Measurements from ENCODE around the gene NFX1. TPM values are rescaled to one million over a fixed set of nuclear protein-coding genes. Genes with fewer than 3 reads are reported as not detected.
A peak's percentile ranks its signal among the peaks of the same experiment; 100 is the strongest.

Gene NFX1
- total RNA-seq, 4 donors from 2014 or later = 17.7 to 61.6 (median 50.2) TPM

GRCh38 chr9:33366979-33367480 lies 76.7 kb downstream of the NFX1 start:
- in situ Hi-C loops (cut with MboI; ENCODE audit: low pct_ligation_motif_present in 1 of 4, low pct_unique_long_range_greater_than_20kb in 1 of 4, low sequenced_read_pairs in 3 of 4) = loop anchor here in 1 of 4 donors (25.0 kb wide), 1 partner anchor 95 kb away; the partner anchor contains the start of gene NOL6
- H3K27ac ChIP-seq = no peak overlapping the region
- no peak for TF ChIP-seq POLR2A (IDR thresholded peaks at IDR 0.05)
- no peak for TF ChIP-seq POLR2AphosphoS5 (IDR thresholded peaks at IDR 0.05)
- TF ChIP-seq CTCF (IDR thresholded peaks at IDR 0.05) = no peak
- TF ChIP-seq EP300 (IDR thresholded peaks at IDR 0.05; ENCODE audit: low read depth) = no peak
- WGBS, 2 donors (ENCODE audit: low coverage in 1 of 2) = 95% methylated on average over 2 of the region's 2 CpGs; no CpG with 5 or more reads in 1 of the 2 donors
- H3K36me3 ChIP-seq = peaks cover 0 to 66% (median 25%) of the 10 kb centered on the region in 4 donors
- no peaks in the 10 kb centered on the region for H3K4me1 ChIP-seq
- H3K9me3 ChIP-seq = no peaks in the 10 kb centered on the region
- no peaks in the 10 kb centered on the region for H3K27me3 ChIP-seq
- H3K4me3 ChIP-seq = no peak overlapping the region
- intact Hi-C loops (cut with DNase I; ENCODE audit: low total_unique reads) = no loop called here
- no peak for DNase-seq

- TF ChIP-seq POLR2AphosphoS5 (IDR thresholded peaks at IDR 0.05) (no peak), POLR2A (IDR thresholded peaks at IDR 0.05) (no peak), EP300 (IDR thresholded peaks at IDR 0.05; ENCODE audit: low read depth) (no peak)
- 47 to 74% methylated on average over 2 to 4 of the region's 4 CpGs for WGBS, 2 donors (ENCODE audit: low coverage in 1 of 2)
- Histone ChIP-seq H3K4me1 (peaks cover 0 to 9% (median 3%) of the 10 kb centered on the region in 4 donors), H3K27ac (no peak overlapping the region), H3K27me3 (no peaks in the 10 kb centered on the region), H3K4me3 (no peak overlapping the region), H3K36me3 (peaks cover 0 to 19% (median 9%) of the 10 kb centered on the region in 4 donors), H3K9me3 (no peaks in the 10 kb centered on the region)
- intact Hi-C loops (cut with DNase I; ENCODE audit: low total_unique reads) = loop anchor here (10.0 kb wide), 1 partner anchor 92 kb away; no protein-coding TSS in a partner anchor
- no peak for DNase-seq
- in situ Hi-C loops (cut with MboI; ENCODE audit: low pct_ligation_motif_present in 1 of 4, low pct_unique_long_range_greater_than_20kb in 1 of 4, low sequenced_read_pairs in 3 of 4) = loop anchor here in 1 of 4 donors (25.0 kb wide), 1 partner anchor 89 kb away; the partner anchor contains the start of gene NOL6
Measured at GRCh38 chr9:33372900-33373299, 82.6 kb downstream of the NFX1 start.

GRCh38 chr9:33374190-33374589 lies 83.9 kb downstream of the NFX1 start:
- no peak overlapping the region for H3K27ac ChIP-seq
- no peak for DNase-seq
- no peak for TF ChIP-seq POLR2A (IDR thresholded peaks at IDR 0.05)
- no peak for TF ChIP-seq POLR2AphosphoS5 (IDR thresholded peaks at IDR 0.05)
- no peak for TF ChIP-seq CTCF (IDR thresholded peaks at IDR 0.05)
- TF ChIP-seq EP300 (IDR thresholded peaks at IDR 0.05; ENCODE audit: low read depth) = no peak
- WGBS, 2 donors (ENCODE audit: low coverage in 1 of 2) = 60 to 80% methylated on average over 2 to 9 of the region's 9 CpGs
- H3K36me3 ChIP-seq = peaks cover 0 to 19% (median 6%) of the 10 kb centered on the region in 4 donors
- in situ Hi-C loops (cut with MboI; ENCODE audit: low pct_ligation_motif_present in 1 of 4, low pct_unique_long_range_greater_than_20kb in 1 of 4, low sequenced_read_pairs in 3 of 4) = loop anchor here in 1 of 4 donors (25.0 kb wide), 1 partner anchor 88 kb away; the partner anchor contains the start of gene NOL6
- peaks cover 0 to 9% (median 3%) of the 10 kb centered on the region in 4 donors for H3K4me1 ChIP-seq
- H3K27me3 ChIP-seq = no peaks in the 10 kb centered on the region
- intact Hi-C loops (cut with DNase I; ENCODE audit: low total_unique reads) = loop anchor here (10.0 kb wide), 1 partner anchor 91 kb away; no protein-coding TSS in a partner anchor
- no peaks in the 10 kb centered on the region for H3K9me3 ChIP-seq
- no peak overlapping the region for H3K4me3 ChIP-seq

- in situ Hi-C loops (cut with MboI; ENCODE audit: low pct_ligation_motif_present in 1 of 4, low pct_unique_long_range_greater_than_20kb in 1 of 4, low sequenced_read_pairs in 3 of 4) = loop anchor here in 1 of 4 donors (25.0 kb wide), 2 partner anchors 88 to 138 kb away; partner anchors contain the start of genes ANKRD18B and NOL6
- Histone ChIP-seq H3K27me3 (no peaks in the 10 kb centered on the region), H3K4me3 (no peak overlapping the region), H3K4me1 (peaks cover 0 to 9% (median 3%) of the 10 kb centered on the region in 4 donors), H3K36me3 (peaks cover 0 to 15% (median 4%) of the 10 kb centered on the region in 4 donors), H3K9me3 (no peaks in the 10 kb centered on the region), H3K27ac (peak overlapping the region in 1 of 4 donors; percentile 44)
- 56 to 60% methylated on average over 4 to 6 of the region's 6 CpGs for WGBS, 2 donors (ENCODE audit: low coverage in 1 of 2)
- TF ChIP-seq POLR2A (IDR thresholded peaks at IDR 0.05) = no peak
- no peak for TF ChIP-seq EP300 (IDR thresholded peaks at IDR 0.05; ENCODE audit: low read depth)
- TF ChIP-seq POLR2AphosphoS5 (IDR thresholded peaks at IDR 0.05) = no peak
- TF ChIP-seq CTCF (IDR thresholded peaks at IDR 0.05) = peak; percentile 85 to 91 (median 89)
- intact Hi-C loops (cut with DNase I; ENCODE audit: low total_unique reads) = loop anchor here (5.0 to 10.0 kb wide), 3 partner anchors 43 to 348 kb away; no protein-coding TSS in a partner anchor
- peak; percentile 80 for DNase-seq
Measured at GRCh38 chr9:33374634-33375237, 84.4 kb downstream of the NFX1 start.

Data from transverse colon (tissue), 4 donors.